OCI-LY3 (cell line): ENCODE measurements around the gene AADACL3.
"Not testable (repeated sequence)": the region's sequence is repeated elsewhere in the genome, so short reads cannot be mapped to it uniquely, and the experiment has no call there.

ENCODE experiments used
- H2AFZ ChIP-seq: fragments of 200-600, 300-600 bp; shearing (Covaris generic); 2 replicates; pipeline ENCODE4 v1.6.0; 2014; ENCODE audit warnings: antibody characterized with exemption, low read depth, low read length
- H3K27ac ChIP-seq: fragments of 200-600, 300-600 bp; sonication (generic); 2 replicates; pipeline ENCODE4 v1.5.1; 2014; ENCODE audit warnings: mild to moderate bottlenecking, low read length, moderate library complexity, mixed read lengths
- H3K27me3 ChIP-seq: fragments of 200-600, 300-600 bp; sonication (generic); 2 replicates; pipeline ENCODE4 v1.6.1; 2014; ENCODE audit warnings: low read depth, low read length, mixed read lengths
- H3K36me3 ChIP-seq: fragments of 200-600, 300-600 bp; sonication (generic); replicated peaks from 2 replicates; pipeline ENCODE3; 2014; ENCODE audit warnings: low read depth, low read length, mixed read lengths
- H3K4me1 ChIP-seq: fragments of 300-600, 200-600 bp; sonication (generic); 2 replicates; pipeline ENCODE4 v1.6.1; 2014; ENCODE audit warnings: low read length, mixed read lengths
- H3K4me2 ChIP-seq: fragments of 200-600, 300-600 bp; sonication (generic); 2 replicates; pipeline ENCODE4 v1.6.1; 2014; ENCODE audit warnings: low read length, mixed read lengths
- H3K4me3 ChIP-seq: fragments of 300-600, 200-600 bp; sonication (generic); 2 replicates; pipeline ENCODE4 v1.5.1; 2014; ENCODE audit warnings: antibody characterized with exemption, mild to moderate bottlenecking, low read length, moderate library complexity
- H3K79me2 ChIP-seq: fragments of 300-600, 200-600 bp; shearing (Covaris generic); 2 replicates; pipeline ENCODE4 v1.6.1; 2014; ENCODE audit warnings: mild to moderate bottlenecking, low read length, mixed read lengths
- H3K9ac ChIP-seq: fragments of 300-600, 200-600 bp; shearing (Covaris generic); 2 replicates; pipeline ENCODE4 v1.6.0; 2014; ENCODE audit warnings: mild to moderate bottlenecking, low read length, moderate library complexity
- H3K9me3 ChIP-seq: fragments of 200-600, 300-600 bp; shearing (Covaris generic); 2 replicates; pipeline ENCODE4 v1.6.1; 2014; ENCODE audit warnings: low read length, mixed read lengths; ENCODE audit not compliant: insufficient read depth
- H4K20me1 ChIP-seq: fragments of 200-600, 300-600 bp; sonication (generic); 2 replicates; pipeline ENCODE4 v1.6.1; 2016; ENCODE audit warnings: low read length, mixed read lengths; ENCODE audit not compliant: insufficient read depth
- CTCF ChIP-seq: fragments of 200-600, 300-600 bp; sonication (generic); IDR thresholded peaks from 2 replicates; pipeline ENCODE4 v1.5.1; 2014; ENCODE audit warnings: antibody characterized with exemption, low read length, low read depth
- EZH2phosphoT487 ChIP-seq: fragments of 200-600 bp; shearing (Covaris generic); IDR thresholded peaks from 2 replicates; pipeline ENCODE4 v1.6.1; 2018; ENCODE audit warnings: antibody characterized with exemption, mixed run types, low read depth

Gene AADACL3

GRCh38 chr1:12711536-12711935 lies 4.4 kb upstream of the AADACL3 start:
- no peaks in the 10 kb centered on the region for H3K36me3 ChIP-seq
- no peak for TF ChIP-seq EZH2phosphoT487
- no peak for TF ChIP-seq CTCF
- H3K4me1 ChIP-seq: no peaks in the 10 kb centered on the region
- no peak overlapping the region for H3K27ac ChIP-seq
- no peak overlapping the region for H2AFZ ChIP-seq
- no peak overlapping the region for H3K4me2 ChIP-seq
- no peaks in the 10 kb centered on the region for H4K20me1 ChIP-seq
- no peak overlapping the region for H3K9ac ChIP-seq
- H3K79me2 ChIP-seq: no peaks in the 10 kb centered on the region
- H3K4me3 ChIP-seq: no peak overlapping the region
- H3K9me3 ChIP-seq: no peaks in the 10 kb centered on the region
- H3K27me3 ChIP-seq: no peaks in the 10 kb centered on the region

GRCh38 chr1:12712076-12712475 lies 3.8 kb upstream of the AADACL3 start:
- TF ChIP-seq CTCF: no peak
- TF ChIP-seq EZH2phosphoT487: no peak
- Histone ChIP-seq H3K9ac (no peak overlapping the region), H3K79me2 (no peaks in the 10 kb centered on the region), H3K27me3 (no peaks in the 10 kb centered on the region), H4K20me1 (no peaks in the 10 kb centered on the region), H3K4me3 (no peak overlapping the region), H3K9me3 (no peaks in the 10 kb centered on the region), H2AFZ (no peak overlapping the region), H3K4me1 (no peaks in the 10 kb centered on the region), H3K4me2 (no peak overlapping the region), H3K27ac (no peak overlapping the region), H3K36me3 (no peaks in the 10 kb centered on the region)

- TF ChIP-seq EZH2phosphoT487: no peak
- no peak for TF ChIP-seq CTCF
- H4K20me1 ChIP-seq: no peaks in the 10 kb centered on the region
- no peaks in the 10 kb centered on the region for H3K4me1 ChIP-seq
- H3K9me3 ChIP-seq: no peaks in the 10 kb centered on the region
- H3K79me2 ChIP-seq: no peaks in the 10 kb centered on the region
- no peak overlapping the region for H3K4me2 ChIP-seq
- no peak overlapping the region for H3K27ac ChIP-seq
- H3K4me3 ChIP-seq: no peak overlapping the region
- H2AFZ ChIP-seq: no peak overlapping the region
- H3K27me3 ChIP-seq: no peaks in the 10 kb centered on the region
- H3K36me3 ChIP-seq: no peaks in the 10 kb centered on the region
- H3K9ac ChIP-seq: no peak overlapping the region
Observed at GRCh38 chr1:12712929-12713328, 3.0 kb upstream of the AADACL3 start.

DNA sequence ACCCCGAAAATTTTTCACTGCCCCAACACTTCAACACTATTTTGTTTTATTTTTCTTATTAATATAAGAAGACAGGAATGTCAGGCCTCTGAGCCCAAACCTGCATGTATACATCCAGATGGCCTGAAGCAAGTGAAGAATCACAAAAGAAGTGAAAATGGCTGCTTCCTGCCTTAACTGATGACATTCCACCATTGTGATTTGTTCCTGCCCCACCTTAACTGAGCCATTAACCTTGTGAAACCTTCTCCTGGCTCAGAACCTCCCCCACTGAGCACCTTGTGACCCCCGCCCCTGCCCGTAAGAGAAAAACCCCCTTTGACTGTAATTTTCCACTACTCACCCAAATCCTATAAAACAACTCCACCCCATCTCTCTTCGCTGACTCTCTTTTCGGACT lies 2.3 kb upstream of the AADACL3 start:
- not testable (repeated sequence) for H3K27me3 ChIP-seq, H3K9ac ChIP-seq, H4K20me1 ChIP-seq, H3K4me1 ChIP-seq, H3K79me2 ChIP-seq, H3K36me3 ChIP-seq, H3K9me3 ChIP-seq, H3K4me3 ChIP-seq, H3K4me2 ChIP-seq, H3K27ac ChIP-seq, H2AFZ ChIP-seq
